GM18873 (cell line): ENCODE data around the gene LMTK2.

Source experiments
- ATAC-seq: cut with Tn5 transposase; IDR thresholded peaks from one replicate; pipeline ENCODE4 v1.9.1; 2021; ENCODE audit warnings: mild to moderate bottlenecking, moderate library complexity, moderate number of reproducible peaks; ENCODE audit not compliant: unreplicated experiment, low FRiP score

The LMTK2 gene

DNA sequence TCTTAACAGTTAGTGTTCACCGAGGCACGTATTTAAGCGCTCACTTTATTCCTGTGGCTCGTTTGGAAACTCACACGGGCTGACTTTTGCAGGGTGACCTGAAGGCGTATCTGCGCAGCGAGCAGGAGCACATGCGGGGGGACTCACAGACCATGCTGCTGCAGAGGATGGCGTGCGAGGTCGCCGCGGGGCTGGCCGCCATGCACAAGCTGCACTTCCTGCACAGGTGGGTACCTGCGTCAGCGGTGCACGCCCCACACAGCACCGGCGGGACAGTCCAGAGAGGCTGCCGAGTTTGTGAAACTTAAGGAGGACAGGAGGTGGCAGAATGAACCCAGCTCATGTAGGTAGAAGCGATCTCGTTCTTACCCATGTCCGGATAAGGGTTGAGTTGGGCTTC lies 64.8 kb downstream of the LMTK2 start:
- ATAC-seq: no peak

DNA sequence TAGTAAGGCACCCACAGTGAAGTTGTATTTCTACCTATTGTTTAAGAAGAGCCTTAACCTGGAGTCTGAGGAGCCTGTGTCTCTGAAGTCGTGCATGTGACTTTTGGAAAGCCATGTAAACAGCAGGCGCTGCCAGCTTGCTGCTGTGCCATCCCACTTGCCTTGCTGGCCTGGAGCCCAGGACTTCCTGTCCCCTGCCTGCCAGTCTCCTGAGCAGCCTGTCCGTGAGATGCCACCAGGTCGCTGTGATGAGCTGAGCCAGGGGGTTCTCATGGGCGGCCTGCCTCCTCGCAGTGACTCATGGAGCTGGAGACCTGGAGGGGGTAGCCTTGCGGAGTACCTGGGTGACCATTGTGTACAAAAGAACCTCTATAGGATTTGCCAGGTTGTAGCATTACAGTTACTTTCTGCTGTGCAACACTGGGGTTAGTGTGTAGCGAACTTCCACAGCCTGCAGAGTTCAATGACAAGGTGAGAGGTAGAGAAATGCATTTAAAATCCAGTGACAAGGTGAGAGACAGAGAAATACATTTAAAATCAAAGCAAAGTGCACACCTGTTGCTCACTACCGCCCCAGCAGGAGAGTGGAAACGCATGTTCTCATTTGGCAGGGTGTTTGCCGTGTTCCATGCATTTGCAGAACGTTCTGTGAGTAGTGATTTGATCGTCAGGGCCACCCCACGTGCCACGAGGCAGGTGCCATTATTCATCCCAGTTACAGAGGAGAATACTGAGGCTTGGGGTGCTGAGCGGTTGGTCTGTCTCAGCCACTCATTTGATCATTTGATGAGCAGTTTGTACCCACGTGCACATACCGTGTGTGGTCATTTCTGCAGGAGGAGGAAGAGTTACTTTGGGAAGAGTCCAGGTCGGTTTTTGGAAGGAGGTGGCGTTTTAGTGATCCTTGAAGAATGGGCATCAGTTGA lies 67.9 kb downstream of the LMTK2 start:
- ATAC-seq: no peak

DNA sequence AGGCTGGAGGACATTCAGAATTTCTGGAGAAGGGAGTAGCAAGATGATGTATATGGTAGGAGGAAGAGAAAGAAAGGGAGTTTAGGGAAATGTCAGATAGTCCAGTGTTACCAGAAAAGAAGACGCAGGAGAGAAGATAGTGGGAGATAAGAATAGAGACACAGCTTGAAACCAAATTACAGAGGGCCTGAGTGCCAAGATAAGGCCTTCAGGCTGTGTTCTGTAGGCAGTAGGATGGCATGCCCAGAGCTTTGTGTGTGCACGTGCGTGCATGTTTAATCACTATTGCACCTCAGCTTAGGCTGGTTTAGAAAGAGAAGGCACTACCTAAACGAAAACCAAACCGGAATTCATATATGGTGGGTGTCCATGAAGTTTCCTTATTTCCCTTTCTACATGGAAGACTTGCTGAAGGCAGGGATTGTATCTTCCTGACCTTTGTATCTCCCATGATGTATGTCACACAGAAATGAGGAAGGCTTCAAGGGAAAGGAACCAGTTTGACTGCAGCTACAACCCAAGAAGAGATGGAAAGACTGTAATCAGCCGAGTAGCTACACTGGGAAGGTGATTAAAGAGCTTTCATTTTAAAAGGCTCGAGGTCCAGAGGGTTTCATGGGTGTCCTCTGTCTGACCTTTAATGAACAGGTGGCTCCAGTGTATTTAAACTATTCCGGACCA lies 68.7 kb downstream of the LMTK2 start:
- ATAC-seq: no peak

DNA sequence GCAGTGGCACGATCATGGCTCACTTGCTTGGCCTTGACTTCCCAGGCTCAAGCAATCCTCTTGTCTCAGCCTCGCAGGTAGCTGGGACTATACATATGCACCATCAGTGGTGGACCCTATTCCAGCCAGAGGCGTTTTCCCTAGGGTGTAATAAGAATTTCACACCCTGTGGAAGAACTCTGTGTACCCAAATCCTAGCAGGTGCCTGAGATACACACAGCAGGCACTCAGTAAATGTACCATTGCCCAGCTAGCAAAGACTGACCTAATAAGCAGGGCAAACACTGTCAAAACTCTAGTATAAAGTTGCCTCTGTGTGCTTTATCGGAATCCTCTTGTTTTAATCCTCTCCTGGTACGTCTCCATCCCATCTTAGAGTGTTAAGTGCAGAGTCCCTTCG lies 70.9 kb downstream of the LMTK2 start:
- ATAC-seq: no peak

DNA sequence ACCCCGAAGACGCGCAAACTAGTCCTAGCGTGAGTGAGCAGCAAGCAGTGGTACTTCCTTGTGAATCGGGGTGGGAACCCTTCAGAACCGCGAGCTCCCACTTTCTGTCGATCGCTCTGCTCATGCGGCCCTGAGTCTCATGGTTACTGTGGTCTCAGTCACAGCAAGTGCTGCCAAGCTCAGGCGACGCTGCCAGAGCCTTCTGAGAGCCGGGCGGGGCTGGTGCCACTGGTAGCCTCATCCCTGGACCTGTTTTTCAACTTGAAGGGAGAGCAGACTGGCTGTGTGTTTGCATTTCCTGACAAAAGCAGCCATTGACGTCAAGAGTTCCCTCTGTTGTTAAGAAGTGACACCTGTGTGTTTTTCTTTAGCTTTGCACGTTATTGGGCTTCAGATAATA lies 71.7 kb downstream of the LMTK2 start:
- ATAC-seq: no peak

DNA sequence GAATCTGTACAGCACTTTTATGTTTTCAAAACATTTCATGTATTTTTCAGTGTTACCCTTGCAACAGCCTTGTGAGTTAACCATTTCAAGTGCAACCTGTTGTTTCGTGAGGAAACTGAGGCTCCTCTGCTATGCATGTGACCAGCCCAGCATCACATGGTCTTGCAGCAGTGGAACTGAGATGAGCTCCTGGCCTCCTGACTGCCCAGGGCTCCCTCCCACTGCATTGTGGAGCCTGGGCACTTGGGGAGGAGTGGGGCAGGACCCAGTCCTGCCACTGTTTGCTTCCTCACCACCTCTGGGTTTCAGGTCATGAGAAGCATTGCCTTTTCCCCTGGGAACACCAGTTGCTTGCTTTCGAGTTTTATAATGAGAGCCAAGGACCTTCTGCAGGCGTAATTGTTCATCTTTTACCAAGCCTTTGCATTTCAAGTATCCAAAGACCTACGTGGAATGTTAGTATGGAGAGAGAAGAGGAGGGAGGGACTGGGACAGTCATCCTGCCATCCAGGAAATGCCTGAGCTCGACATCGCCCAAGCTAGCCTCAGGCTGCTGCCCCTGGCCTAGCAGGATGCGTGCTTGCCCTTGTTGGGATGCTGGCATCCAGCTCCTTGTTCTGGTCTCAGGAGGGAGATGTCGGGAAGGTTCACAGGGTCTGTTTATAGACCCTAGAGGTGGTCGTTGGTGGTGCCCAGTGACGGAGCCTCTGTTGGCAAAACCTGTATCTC lies 72.3 kb downstream of the LMTK2 start:
- no peak for ATAC-seq

DNA sequence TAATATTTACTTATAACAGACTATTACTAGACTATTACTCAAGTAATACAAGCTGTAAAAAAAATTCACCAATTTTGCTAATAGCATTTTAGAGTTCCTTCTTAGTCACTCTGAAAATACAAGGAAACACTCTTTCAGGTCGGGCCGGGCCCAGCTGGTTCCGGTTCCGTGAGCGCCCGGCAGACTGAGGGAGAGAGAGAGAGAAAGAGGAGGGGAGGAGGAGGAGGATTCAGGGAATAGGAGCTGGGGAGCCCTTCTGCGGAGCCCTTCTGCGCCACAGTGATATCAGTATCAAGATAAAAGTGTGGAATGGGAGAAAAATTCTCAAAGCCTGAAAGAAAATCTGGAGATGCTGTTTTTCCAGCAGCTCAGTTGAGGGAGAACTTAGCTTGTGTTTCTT lies 74.1 kb downstream of the LMTK2 start:
- no peak for ATAC-seq

DNA sequence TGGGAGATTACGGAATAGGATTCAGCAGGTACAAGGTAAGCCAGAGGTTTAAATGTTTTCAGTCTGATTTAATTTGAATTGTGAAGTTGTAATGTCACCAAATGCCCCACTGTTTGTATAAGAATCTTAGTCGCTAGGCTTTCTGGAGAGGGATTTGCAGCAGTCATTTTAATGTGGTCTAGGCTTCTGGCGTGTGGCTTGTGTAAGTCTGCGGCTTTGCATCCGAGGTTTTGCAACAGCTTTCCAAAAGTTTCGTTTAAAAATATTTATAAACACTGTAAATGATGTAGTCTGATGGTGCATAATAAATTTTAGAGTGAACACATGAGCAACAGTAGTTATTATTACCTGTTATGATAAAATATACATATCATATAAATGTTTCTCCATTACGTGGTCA lies 78.4 kb downstream of the LMTK2 start:
- no peak for ATAC-seq

DNA sequence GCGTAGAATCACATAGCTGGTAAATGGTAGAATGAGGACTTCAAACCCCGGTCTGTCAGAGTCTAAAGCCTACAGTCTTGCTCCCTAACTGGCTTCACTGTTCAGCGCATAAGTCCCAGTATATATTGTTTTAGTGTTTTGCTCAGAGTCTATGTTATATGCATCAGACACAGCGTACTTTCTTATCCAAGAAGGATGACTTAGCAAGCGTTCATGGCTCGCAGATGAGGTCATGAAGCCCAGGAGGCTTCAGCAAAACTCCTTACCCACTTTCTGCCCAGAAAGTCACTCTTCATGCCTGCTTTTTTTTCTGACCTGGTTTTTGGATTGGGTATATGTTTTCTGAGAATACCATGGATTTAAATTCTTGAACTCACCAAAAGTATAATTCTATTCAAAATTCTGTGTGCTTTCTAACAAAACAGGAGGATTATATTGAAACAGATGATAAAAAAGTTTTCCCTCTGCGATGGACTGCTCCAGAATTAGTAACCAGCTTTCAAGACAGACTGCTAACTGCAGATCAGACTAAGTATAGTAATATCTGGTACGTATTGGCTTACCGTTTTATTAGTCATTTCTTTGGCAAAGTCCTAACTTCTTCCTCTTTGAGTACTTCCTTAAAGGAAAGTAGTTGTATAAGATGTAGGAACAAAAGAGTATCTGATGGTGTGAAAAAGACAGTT lies 79.9 kb downstream of the LMTK2 start:
- no peak for ATAC-seq

DNA sequence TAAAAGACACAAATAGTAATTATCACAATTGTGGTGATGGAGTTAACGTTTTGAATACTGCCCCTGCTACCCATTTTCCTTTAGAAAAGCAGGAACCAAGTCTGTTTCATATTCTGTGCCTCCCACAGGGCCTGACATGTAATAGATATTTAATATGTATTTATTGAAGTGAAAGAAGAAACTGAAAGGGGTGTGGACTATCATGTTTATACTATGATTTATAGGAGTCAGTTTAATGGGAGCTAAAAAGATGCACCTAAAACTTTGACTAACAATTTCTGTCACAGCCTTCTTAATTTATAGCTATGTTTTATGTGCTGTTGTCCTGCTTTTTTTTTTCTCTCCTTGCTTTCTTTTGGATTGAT lies 80.5 kb downstream of the LMTK2 start:
- ATAC-seq: no peak

DNA sequence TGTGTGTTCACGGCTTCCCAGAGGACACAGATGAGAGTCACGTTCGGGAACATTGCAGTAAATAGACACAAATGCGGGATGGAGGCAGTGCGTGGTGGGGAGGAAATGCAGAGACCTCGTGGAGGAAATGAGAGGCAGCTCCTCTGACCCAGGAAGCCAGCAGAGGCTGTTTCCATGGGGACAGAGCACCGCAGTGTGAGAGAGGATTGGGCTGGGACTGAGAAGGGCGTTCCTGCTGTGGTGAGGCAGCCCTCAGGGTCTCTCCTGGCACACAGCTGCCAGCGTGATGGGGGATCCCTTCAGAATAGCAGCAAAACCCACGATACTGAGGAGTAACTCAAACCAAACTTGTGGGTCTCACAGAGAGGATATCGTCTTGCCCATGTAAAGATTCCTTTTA lies 82.9 kb downstream of the LMTK2 start:
- no peak for ATAC-seq

DNA sequence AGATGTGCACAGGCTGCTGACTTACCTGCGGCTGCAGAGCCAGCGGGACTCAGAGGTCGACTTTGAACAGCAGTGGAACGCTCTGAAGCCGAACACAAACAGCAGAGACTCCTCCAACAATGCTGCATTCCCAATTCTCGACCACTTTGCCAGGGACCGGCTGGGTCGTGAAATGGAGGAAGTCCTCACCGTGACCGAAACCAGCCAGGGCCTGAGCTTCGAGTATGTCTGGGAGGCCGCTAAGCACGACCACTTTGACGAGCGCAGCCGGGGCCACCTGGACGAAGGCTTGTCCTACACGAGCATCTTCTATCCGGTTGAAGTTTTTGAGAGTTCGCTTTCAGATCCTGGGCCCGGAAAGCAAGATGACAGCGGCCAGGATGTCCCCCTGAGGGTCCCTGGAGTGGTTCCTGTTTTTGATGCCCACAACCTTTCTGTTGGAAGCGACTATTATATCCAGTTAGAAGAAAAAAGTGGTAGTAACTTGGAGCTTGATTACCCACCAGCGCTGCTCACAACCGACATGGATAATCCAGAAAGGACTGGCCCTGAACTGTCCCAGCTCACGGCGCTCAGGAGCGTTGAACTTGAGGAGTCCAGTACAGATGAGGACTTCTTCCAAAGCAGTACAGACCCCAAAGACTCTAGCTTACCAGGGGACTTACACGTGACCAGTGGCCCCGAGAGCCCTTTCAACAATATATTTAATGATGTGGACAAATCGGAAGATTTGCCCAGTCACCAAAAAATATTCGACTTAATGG lies 85.2 kb downstream of the LMTK2 start:
- ATAC-seq: no peak

DNA sequence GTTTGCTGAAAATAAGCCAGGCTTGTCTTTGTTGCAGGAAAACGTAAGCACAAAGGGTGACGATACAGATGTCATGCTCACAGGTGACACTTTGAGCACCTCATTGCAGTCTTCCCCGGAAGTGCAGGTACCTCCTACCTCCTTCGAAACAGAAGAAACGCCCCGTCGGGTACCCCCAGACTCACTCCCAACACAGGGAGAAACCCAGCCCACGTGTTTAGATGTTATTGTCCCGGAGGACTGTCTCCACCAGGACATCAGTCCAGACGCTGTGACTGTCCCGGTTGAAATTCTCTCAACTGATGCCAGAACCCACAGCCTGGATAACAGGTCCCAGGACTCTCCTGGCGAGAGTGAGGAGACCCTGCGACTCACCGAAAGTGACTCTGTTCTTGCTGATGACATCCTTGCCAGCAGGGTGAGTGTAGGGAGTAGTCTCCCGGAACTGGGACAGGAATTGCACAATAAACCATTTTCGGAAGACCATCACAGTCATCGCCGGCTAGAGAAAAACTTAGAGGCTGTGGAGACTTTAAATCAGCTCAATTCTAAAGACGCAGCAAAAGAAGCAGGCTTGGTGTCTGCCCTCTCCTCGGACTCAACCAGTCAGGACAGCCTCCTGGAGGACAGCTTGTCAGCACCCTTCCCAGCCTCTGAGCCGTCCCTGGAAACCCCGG lies 86.3 kb downstream of the LMTK2 start:
- ATAC-seq: no peak

DNA sequence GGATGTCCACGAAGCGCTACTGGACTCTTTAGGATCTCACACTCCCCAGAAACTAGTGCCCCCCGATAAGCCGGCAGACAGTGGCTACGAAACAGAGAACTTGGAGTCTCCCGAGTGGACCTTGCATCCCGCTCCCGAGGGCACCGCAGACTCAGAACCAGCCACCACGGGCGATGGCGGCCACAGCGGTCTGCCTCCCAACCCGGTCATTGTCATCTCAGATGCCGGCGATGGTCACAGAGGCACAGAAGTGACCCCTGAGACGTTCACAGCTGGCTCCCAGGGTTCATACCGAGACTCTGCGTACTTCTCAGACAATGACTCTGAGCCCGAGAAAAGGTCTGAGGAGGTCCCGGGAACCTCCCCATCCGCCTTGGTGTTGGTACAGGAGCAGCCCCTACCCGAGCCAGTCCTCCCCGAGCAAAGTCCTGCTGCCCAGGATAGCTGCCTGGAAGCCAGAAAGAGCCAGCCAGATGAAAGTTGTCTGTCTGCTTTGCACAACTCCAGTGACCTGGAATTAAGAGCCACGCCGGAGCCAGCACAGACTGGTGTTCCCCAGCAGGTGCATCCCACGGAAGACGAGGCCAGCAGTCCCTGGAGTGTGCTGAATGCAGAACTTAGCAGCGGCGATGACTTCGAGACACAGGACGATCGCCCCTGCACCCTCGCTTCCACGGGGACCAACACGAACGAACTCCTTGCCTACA lies 87.0 kb downstream of the LMTK2 start:
- ATAC-seq: no peak

DNA sequence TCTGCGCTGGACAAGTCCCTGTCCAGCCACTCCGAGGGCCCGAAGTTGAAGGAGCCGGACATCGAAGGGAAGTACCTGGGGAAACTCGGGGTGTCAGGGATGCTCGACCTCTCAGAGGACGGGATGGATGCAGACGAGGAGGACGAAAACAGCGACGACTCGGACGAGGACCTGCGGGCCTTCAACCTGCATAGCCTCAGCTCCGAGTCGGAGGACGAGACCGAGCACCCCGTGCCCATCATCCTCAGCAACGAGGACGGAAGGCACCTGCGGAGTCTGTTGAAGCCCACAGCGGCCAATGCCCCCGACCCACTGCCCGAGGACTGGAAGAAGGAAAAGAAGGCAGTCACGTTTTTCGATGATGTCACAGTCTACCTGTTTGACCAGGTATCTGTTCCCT lies 87.5 kb downstream of the LMTK2 start:
- no peak for ATAC-seq

DNA sequence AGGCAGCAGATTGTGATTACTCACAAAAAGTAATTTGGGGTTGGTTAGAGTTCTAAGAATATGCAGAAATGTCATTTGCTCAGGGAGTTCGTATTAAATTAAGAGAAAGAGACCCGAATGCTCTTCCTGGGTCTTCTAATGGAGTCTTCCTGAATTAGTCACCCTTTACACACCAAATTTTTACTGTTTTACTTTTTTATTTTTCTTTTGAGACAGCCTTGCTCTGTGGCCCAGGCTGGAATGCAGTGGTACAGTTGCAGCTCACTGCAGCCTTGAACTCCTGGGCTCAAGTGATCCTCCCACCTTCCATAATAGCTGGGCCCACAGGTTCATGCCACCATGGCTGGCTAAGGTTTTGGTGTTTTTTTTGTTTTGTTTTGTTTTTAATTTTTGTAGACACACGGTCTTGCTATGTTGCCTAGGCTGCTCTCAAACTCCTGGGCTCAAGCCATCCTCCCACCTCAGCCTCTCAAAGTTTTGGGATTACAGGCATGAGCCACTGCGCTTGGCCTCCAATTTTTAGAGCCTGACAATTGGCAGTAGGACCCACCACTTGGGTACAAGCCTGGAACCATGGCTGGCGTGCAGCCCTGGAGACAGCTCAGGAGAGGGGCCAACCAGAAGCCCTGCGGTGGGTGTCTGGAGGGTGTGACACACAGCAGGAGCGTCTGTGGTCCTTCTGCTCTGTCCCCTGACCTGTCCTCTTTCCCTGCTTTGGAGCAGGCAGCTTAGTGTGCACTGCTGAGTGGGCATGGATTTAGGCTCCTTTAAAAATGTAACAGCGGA lies 88.2 kb downstream of the LMTK2 start:
- ATAC-seq: no peak

DNA sequence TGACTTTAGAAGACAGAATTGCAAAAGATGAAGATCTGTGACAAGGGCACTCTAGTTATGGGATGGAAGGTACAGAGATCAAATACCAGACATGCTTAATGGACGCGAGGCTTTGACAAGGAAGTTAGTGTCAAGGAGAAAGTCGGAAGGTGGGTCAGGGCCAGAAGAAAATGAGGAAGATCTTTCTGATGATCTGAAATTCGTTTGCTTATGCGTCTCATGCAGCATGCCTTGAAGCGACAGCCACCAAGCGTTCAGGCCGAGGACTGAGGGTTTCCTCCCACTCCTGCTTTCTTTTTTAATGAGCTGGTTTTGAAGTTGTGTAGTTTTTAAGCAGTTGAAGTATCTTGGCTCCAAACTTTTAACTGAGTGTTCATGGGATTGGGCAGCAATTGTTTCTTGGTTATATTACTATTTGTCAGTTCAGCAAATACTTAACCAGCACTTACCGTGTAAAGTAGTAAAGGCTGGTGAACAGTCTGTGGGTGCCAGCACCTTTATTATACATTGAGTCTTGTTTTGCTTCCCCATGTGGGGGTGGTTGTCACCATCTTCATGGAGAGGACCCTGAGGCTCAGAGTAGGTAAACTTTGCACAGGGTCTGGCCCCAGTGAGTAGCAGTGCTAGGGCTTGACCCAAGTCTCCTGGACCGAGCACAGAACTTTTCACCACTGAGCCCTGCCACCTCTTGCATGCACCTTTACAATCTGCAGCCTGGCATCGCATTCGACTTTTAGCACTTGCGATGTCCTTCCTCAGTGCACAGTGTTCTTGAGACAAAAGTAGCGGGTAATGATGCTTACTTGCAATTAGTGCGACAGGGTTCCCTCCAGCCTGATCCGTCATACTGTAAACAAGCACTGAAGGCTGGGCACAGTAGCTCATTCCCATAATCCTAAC lies 90.3 kb downstream of the LMTK2 start:
- ATAC-seq: no peak
